Uterus (tissue), 2 donors: ENCODE measurements around the gene IGF2BP1.
"Not testable (repeated sequence)": the region's sequence is repeated elsewhere in the genome, so short reads cannot be mapped to it uniquely, and the experiment has no call there.

Experiments
- POLR2A ChIP-seq, 2 donors: fragments of 450-650 bp; IDR thresholded peaks; one replicate each; pipeline ENCODE4 v1.6.1; 2016; ENCODE audit warnings: antibody characterized with exemption in 2 of 2, mild to moderate bottlenecking in 1 of 2, moderate library complexity in 1 of 2
- TF ChIP-seq, protein P1 (sequence below), 4 experiments: fragments of 200-600 bp in 2 of 4; fragments of 450-650 bp in 2 of 4; sonication (generic) in 2 of 4; IDR thresholded peaks; one replicate each; pipeline ENCODE4 v1.5.1; 2016 to 2019; ENCODE audit warnings: antibody characterized with exemption in 4 of 4, mild to moderate bottlenecking in 2 of 4, moderate library complexity in 1 of 4

- TF ChIP-seq, protein P1, sequence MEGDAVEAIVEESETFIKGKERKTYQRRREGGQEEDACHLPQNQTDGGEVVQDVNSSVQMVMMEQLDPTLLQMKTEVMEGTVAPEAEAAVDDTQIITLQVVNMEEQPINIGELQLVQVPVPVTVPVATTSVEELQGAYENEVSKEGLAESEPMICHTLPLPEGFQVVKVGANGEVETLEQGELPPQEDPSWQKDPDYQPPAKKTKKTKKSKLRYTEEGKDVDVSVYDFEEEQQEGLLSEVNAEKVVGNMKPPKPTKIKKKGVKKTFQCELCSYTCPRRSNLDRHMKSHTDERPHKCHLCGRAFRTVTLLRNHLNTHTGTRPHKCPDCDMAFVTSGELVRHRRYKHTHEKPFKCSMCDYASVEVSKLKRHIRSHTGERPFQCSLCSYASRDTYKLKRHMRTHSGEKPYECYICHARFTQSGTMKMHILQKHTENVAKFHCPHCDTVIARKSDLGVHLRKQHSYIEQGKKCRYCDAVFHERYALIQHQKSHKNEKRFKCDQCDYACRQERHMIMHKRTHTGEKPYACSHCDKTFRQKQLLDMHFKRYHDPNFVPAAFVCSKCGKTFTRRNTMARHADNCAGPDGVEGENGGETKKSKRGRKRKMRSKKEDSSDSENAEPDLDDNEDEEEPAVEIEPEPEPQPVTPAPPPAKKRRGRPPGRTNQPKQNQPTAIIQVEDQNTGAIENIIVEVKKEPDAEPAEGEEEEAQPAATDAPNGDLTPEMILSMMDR (IDR thresholded peaks at IDR 0.05) = not testable (repeated sequence)
- not testable (repeated sequence) for TF ChIP-seq POLR2A (IDR thresholded peaks at IDR 0.05)
Measured at GRCh38 chr17:49103360-49103759, 106.2 kb downstream of the IGF2BP1 start.
